Stimulated activated naive CD8-positive, alpha-beta T cell treated with anti-CD3 and anti-CD28 coated beads, Interleukin-15, Interleukin-2, amounts not matched to agents 100 ng/mL and 50 ng/mL, for 24 hours (primary cell): ENCODE results near the gene MGAT5.

ENCODE experiments used
- H3K27ac Mint-ChIP-seq: one replicate; pipeline ENCODE4 v1.8.0; 2021; ENCODE audit warnings: mild to moderate bottlenecking, mixed read lengths
- H3K27me3 Mint-ChIP-seq: one replicate; pipeline ENCODE4 v1.8.0; 2021; ENCODE audit warnings: mixed read lengths
- H3K36me3 Mint-ChIP-seq: one replicate; pipeline ENCODE4 v1.8.0; 2021; ENCODE audit warnings: low read depth, mixed read lengths
- H3K4me1 Mint-ChIP-seq: one replicate; pipeline ENCODE4 v1.8.0; 2021; ENCODE audit warnings: low read depth, mixed read lengths
- H3K4me3 Mint-ChIP-seq: one replicate; pipeline ENCODE4 v1.8.0; 2021; ENCODE audit warnings: mild to moderate bottlenecking, mixed read lengths
- H3K9me3 Mint-ChIP-seq: one replicate; pipeline ENCODE4 v1.8.0; 2021; ENCODE audit warnings: mixed read lengths

The MGAT5 gene

GRCh38 chr2:134489732-134490384, 236.0 kb downstream of the MGAT5 start:
- no peaks in the 10 kb centered on the region for H3K4me1 Mint-ChIP-seq
- H3K27me3 Mint-ChIP-seq: peaks cover 3% of the 10 kb centered on the region
- no peaks in the 10 kb centered on the region for H3K9me3 Mint-ChIP-seq
- H3K27ac Mint-ChIP-seq: no peak overlapping the region
- H3K4me3 Mint-ChIP-seq: no peak overlapping the region
- H3K36me3 Mint-ChIP-seq: no peaks in the 10 kb centered on the region

GRCh38 chr2:134490559-134490958, 236.7 kb downstream of the MGAT5 start:
- Mint-ChIP-seq H3K4me1 (no peaks in the 10 kb centered on the region), H3K27ac (no peak overlapping the region), H3K36me3 (no peaks in the 10 kb centered on the region), H3K4me3 (no peak overlapping the region), H3K27me3 (peaks cover 3% of the 10 kb centered on the region), H3K9me3 (no peaks in the 10 kb centered on the region)

GRCh38 chr2:134491022-134491421, 237.2 kb downstream of the MGAT5 start:
- no peaks in the 10 kb centered on the region for H3K4me1 Mint-ChIP-seq
- H3K9me3 Mint-ChIP-seq: no peaks in the 10 kb centered on the region

GRCh38 chr2:134491771-134492441, 238.0 kb downstream of the MGAT5 start:
- H3K9me3 Mint-ChIP-seq: no peaks in the 10 kb centered on the region
- H3K27ac Mint-ChIP-seq: no peak overlapping the region
- no peaks in the 10 kb centered on the region for H3K36me3 Mint-ChIP-seq
- H3K27me3 Mint-ChIP-seq: peaks cover 3% of the 10 kb centered on the region
- H3K4me1 Mint-ChIP-seq: no peaks in the 10 kb centered on the region
- no peak overlapping the region for H3K4me3 Mint-ChIP-seq

More at GRCh38 chr2:134491022-134491421, 237.2 kb downstream of the MGAT5 start:
- H3K36me3 Mint-ChIP-seq: no peaks in the 10 kb centered on the region
- no peak overlapping the region for H3K4me3 Mint-ChIP-seq
- H3K27me3 Mint-ChIP-seq: peaks cover 3% of the 10 kb centered on the region
- H3K27ac Mint-ChIP-seq: no peak overlapping the region

GRCh38 chr2:134493797-134494196, 239.9 kb downstream of the MGAT5 start:
- no peaks in the 10 kb centered on the region for H3K4me1 Mint-ChIP-seq
- H3K9me3 Mint-ChIP-seq: no peaks in the 10 kb centered on the region
- H3K36me3 Mint-ChIP-seq: no peaks in the 10 kb centered on the region
- peaks cover 3% of the 10 kb centered on the region for H3K27me3 Mint-ChIP-seq
- no peak overlapping the region for H3K27ac Mint-ChIP-seq
- no peak overlapping the region for H3K4me3 Mint-ChIP-seq

GRCh38 chr2:134498654-134499053, 244.8 kb downstream of the MGAT5 start:
- Mint-ChIP-seq H3K27ac (no peak overlapping the region), H3K36me3 (no peaks in the 10 kb centered on the region), H3K4me1 (no peaks in the 10 kb centered on the region), H3K4me3 (no peak overlapping the region), H3K27me3 (no peaks in the 10 kb centered on the region), H3K9me3 (peaks cover 4% of the 10 kb centered on the region)

GRCh38 chr2:134499307-134499926, 245.5 kb downstream of the MGAT5 start:
- Mint-ChIP-seq H3K27me3 (no peaks in the 10 kb centered on the region), H3K36me3 (no peaks in the 10 kb centered on the region), H3K4me3 (no peak overlapping the region), H3K9me3 (peaks cover 5% of the 10 kb centered on the region), H3K4me1 (no peaks in the 10 kb centered on the region), H3K27ac (no peak overlapping the region)

GRCh38 chr2:134500211-134500935, 246.5 kb downstream of the MGAT5 start:
- H3K27ac Mint-ChIP-seq: no peak overlapping the region
- H3K9me3 Mint-ChIP-seq: peaks cover 5% of the 10 kb centered on the region
- no peaks in the 10 kb centered on the region for H3K36me3 Mint-ChIP-seq
- H3K4me1 Mint-ChIP-seq: no peaks in the 10 kb centered on the region
- no peaks in the 10 kb centered on the region for H3K27me3 Mint-ChIP-seq
- no peak overlapping the region for H3K4me3 Mint-ChIP-seq

- Mint-ChIP-seq H3K36me3 (no peaks in the 10 kb centered on the region), H3K9me3 (peaks cover 5% of the 10 kb centered on the region), H3K27me3 (no peaks in the 10 kb centered on the region), H3K4me3 (no peak overlapping the region), H3K27ac (no peak overlapping the region), H3K4me1 (no peaks in the 10 kb centered on the region)
Measured at GRCh38 chr2:134501476-134502091, 247.7 kb downstream of the MGAT5 start.

- no peaks in the 10 kb centered on the region for H3K27me3 Mint-ChIP-seq
- peaks cover 5% of the 10 kb centered on the region for H3K9me3 Mint-ChIP-seq
- H3K27ac Mint-ChIP-seq: no peak overlapping the region
- no peaks in the 10 kb centered on the region for H3K36me3 Mint-ChIP-seq
- no peak overlapping the region for H3K4me3 Mint-ChIP-seq
- H3K4me1 Mint-ChIP-seq: no peaks in the 10 kb centered on the region
Measured at GRCh38 chr2:134502104-134502503, 248.2 kb downstream of the MGAT5 start.
